Heart left ventricle (tissue), 16 donors: Measurements from ENCODE around the gene CDKN2B. TPM values are rescaled to one million over a fixed set of nuclear protein-coding genes. Genes with fewer than 3 reads are reported as not detected.

Experiments used
- ATAC-seq, 4 donors: fragments of 200-7000 bp; cut with Tn5 transposase; one replicate each; pipeline ENCODE4 v1.9.1; 2020 to 2022; ENCODE audit warnings: moderate library complexity in 4 of 4, mild to moderate bottlenecking in 3 of 4, moderate number of reproducible peaks in 1 of 4
- DNase-seq, 5 donors: peaks; one replicate each; pipeline ENCODE4 v3.0.0-alpha.2; 2020
- H3K27ac ChIP-seq, 12 donors: fragments of 200-600 bp; sonication (generic) in 4 of 12; one replicate each; pipeline versions ENCODE4 v1.5.0 to v1.8.0; 2016 to 2022; ENCODE audit warnings: mild to moderate bottlenecking in 2 of 12
- H3K27me3 ChIP-seq, 9 donors: fragments of 200-600 bp; sonication (generic) in 2 of 9; one replicate each; pipeline versions ENCODE4 v1.5.1 to v1.8.0; 2016 to 2022; ENCODE audit warnings: mild to moderate bottlenecking in 3 of 9
- H3K36me3 ChIP-seq, 9 donors: fragments of 200-600 bp; sonication (generic) in 2 of 9; one replicate each; pipeline versions ENCODE4 v1.5.0 to v1.8.0; 2018 to 2022; ENCODE audit warnings: mild to moderate bottlenecking in 2 of 9
- H3K4me1 ChIP-seq, 12 donors: fragments of 200-600 bp; sonication (generic) in 4 of 12; one replicate each; pipeline versions ENCODE4 v1.5.0 to v1.8.0; 2016 to 2022; ENCODE audit warnings: mild to moderate bottlenecking in 3 of 12
- H3K4me3 ChIP-seq, 12 donors: fragments of 200-600 bp; sonication (generic) in 4 of 12; one replicate each; pipeline versions ENCODE4 v1.5.0 to v1.8.0; 2017 to 2022; ENCODE audit warnings: mild to moderate bottlenecking in 9 of 12, moderate library complexity in 4 of 12
- H3K9me3 ChIP-seq, 12 donors: fragments of 200-600 bp; sonication (generic) in 4 of 12; one replicate each; pipeline versions ENCODE4 v1.5.0 to v1.8.0; 2016 to 2022; ENCODE audit warnings: mild to moderate bottlenecking in 1 of 12
- POLR2A ChIP-seq, 2 donors: fragments of 450-650 bp; IDR thresholded peaks; one replicate each; pipeline ENCODE4 v1.6.1; 2017; ENCODE audit warnings: antibody characterized with exemption in 2 of 2, mild to moderate bottlenecking in 2 of 2, moderate library complexity in 2 of 2
- WGBS, 4 donors: extraction: QIAGEN DNeasy Blood & Tissue Kit in 2 of 4; methylation state at CpG; one replicate each; pipeline versions ENCODE4 v1.1.5 to v1.1.7; 2013 to 2018; 5-methylcytosine and 5-hydroxymethylcytosine counted together
- intact Hi-C, 10 donors: fragments of 100-400 bp; cut with DNase I; formaldehyde crosslinking; loops; one replicate each; pipeline versions ENCODE4 v1.11.1 to v1.14.2; 2022
- polyA plus RNA-seq, 2 donors: library from polyadenylated mRNA; stranded (reverse); fragments of 200-250 nt; gene quantifications; one replicate each; pipeline ENCODE4 v1.2.3, GENCODE V29; 2013
- total RNA-seq, 9 donors: library from RNA; depleted of rRNA in 2 of 9; stranded (reverse); fragments of >200 nt in 2 of 9; fragmentation: NEBNext Ultra II Directional in 3 of 9; extraction: Animal tissue kit (Norgen Biotek cat#: 25700) in 3 of 9; gene quantifications; one replicate each; pipeline versions ENCODE4 v1.1.0 to v1.2.4, GENCODE V29; 2016 to 2023
- TF ChIP-seq, protein P1 (sequence below), 12 donors: fragments of 200-600 bp; sonication (generic) in 4 of 12; IDR thresholded peaks; one replicate each; pipeline versions ENCODE4 v1.5.0 to v1.8.0; 2018 to 2022; ENCODE audit warnings: antibody characterized with exemption in 12 of 12, mild to moderate bottlenecking in 5 of 12
- donor health status: ischemic (EF 13 %, LVEDD 7.1; RV severe dilation, severe dysfunction).
- donor health status: healthy with polysubstance abuse.
- donor health status: DM: no; HTN: yes; CAD: no.
- donor health status: DM: no; HTN: no; CAD: no.
- donor health status: ischemic (EF 25% LVEDD 6.9; RV normal size, moderate dysfunction).
- donor health status: ischemic (EF 25% LVEDD 5.7; RV mildly dilated, moderate dysfunction).
- donor health status: healthy.
- donor health status: DM: yes; HTN: yes; CAD: no.
- donor health status: ischemic (EF 35%, LVEDD 5.7; RV mildly dilated, moderate dysfunction).
- donor health status: nonischemic (EF 11% LVEDD 7.7; RV severe dilation, severe dysfunction).
- donor health status: DM: yes; HTN: yes; CAD: no.
- donor health status: PGD.
- donor health status: ischemic (EF 29% LVEDD 5.4; RV normal size, mild dysfunction).
- donor health status: nonischemic (EF 23%, LVEDD 6.1; RV moderate dilation, normal function).

The CDKN2B gene
- total and polyA plus RNA-seq, 11 donors, result 0.88 to 4.8 (median 1.6) TPM

DNA sequence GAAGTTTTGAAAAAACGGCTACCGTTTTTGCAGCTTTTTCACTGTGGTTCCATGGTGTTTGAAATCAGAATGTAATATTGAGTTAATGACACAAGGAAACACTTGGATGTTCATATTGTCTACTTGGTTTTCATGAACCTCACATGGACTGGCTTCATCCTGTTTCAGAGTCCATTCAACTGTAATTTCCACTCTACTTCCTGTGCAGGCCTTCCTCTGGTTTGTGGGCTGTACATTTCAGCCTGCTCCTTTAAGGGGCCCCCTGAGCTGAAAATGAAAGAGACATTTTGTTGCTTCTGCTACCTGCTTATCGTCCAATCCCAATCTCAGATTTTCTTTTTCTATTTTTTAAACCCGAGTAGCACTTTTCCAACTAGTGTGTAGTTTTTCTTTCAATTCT is 41.8 kb upstream of the CDKN2B start:
- no peak for TF ChIP-seq POLR2A (IDR thresholded peaks at IDR 0.05)
- TF ChIP-seq, protein P1, sequence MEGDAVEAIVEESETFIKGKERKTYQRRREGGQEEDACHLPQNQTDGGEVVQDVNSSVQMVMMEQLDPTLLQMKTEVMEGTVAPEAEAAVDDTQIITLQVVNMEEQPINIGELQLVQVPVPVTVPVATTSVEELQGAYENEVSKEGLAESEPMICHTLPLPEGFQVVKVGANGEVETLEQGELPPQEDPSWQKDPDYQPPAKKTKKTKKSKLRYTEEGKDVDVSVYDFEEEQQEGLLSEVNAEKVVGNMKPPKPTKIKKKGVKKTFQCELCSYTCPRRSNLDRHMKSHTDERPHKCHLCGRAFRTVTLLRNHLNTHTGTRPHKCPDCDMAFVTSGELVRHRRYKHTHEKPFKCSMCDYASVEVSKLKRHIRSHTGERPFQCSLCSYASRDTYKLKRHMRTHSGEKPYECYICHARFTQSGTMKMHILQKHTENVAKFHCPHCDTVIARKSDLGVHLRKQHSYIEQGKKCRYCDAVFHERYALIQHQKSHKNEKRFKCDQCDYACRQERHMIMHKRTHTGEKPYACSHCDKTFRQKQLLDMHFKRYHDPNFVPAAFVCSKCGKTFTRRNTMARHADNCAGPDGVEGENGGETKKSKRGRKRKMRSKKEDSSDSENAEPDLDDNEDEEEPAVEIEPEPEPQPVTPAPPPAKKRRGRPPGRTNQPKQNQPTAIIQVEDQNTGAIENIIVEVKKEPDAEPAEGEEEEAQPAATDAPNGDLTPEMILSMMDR (IDR thresholded peaks at IDR 0.05), result no peak
- H3K9me3 ChIP-seq, result no peaks in the 10 kb centered on the region
- H3K27ac ChIP-seq, result peak overlapping the region in 1 of 12 donors; percentile 2
- intact Hi-C loops, result loop anchor here in 1 of 10 donors (5.0 to 10.0 kb wide), 2 partner anchors 56 to 186 kb away; partner anchors contain the start of genes CDKN2A and CDKN2B-AS1
- H3K27me3 ChIP-seq, result peaks cover 0 to 4% (median 0%) of the 10 kb centered on the region in 9 donors
- peak in 1 of 4 donors; percentile 34 for ATAC-seq
- H3K4me3 ChIP-seq, result no peak overlapping the region
- H3K4me1 ChIP-seq, result peaks cover 0 to 25% (median 0%) of the 10 kb centered on the region in 12 donors
- H3K36me3 ChIP-seq, result no peaks in the 10 kb centered on the region
- 63 to 70% (median 68%) methylated on average over 4 of the region's 4 CpGs for whole genome bisulfite sequencing, 4 donors
- DNase-seq, result no peak

DNA sequence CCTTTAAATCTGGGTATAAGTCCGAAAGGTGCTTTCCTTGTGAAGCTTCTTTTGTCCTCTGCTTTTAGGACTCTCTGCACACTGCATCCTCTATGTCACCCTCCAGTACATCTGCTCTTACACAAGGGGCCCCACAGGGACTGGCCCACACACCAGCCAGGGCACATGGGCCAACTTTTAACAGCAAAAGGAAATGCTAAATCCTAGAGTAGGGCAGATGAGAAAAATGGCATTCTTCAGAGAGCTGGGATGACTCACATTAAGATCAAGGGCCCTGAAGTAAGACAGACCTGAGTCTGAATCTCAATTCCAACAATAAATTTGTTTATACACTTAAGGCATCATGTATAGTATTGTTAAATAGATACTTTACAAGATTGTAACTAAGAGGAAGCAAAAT is 40.3 kb upstream of the CDKN2B start:
- TF ChIP-seq, protein P1 (IDR thresholded peaks at IDR 0.05), result no peak
- no peak for TF ChIP-seq POLR2A (IDR thresholded peaks at IDR 0.05)
- no peaks in the 10 kb centered on the region for H3K9me3 ChIP-seq
- no peak overlapping the region for H3K4me3 ChIP-seq
- peaks cover 0 to 25% (median 0%) of the 10 kb centered on the region in 12 donors for H3K4me1 ChIP-seq
- intact Hi-C loops, result loop anchor here in 2 of 10 donors (10.0 kb wide), 2 partner anchors 185 to 235 kb away; no protein-coding TSS in a partner anchor
- ATAC-seq (no peak), DNase-seq (no peak)
- WGBS, 4 donors, result 92 to 100% (median 99%) methylated on average over 1 of the region's 1 CpG
- H3K27me3 ChIP-seq, result peaks cover 0 to 4% (median 0%) of the 10 kb centered on the region in 9 donors
- no peak overlapping the region for H3K27ac ChIP-seq
- H3K36me3 ChIP-seq, result no peaks in the 10 kb centered on the region

DNA sequence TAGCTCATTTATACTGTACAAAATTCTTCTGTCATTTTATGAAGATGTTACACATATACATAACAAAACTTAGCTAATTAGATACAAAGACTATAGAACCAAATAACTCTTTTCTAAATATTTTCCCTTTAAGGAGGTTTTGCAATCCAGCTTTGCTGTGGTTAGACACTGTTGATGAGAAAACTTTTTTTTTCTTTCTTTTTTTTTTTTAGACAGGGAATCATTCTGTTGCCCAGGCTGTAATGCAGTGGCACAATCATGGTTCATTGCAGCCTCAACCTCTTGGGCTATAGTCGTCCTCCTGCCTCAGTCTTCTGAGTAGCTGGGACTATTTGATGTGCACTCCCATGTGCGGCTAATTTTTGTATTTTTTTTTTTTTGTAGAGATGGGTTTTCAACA is 38.5 kb upstream of the CDKN2B start:
- H3K4me1 ChIP-seq, result peaks cover 0 to 17% (median 0%) of the 10 kb centered on the region in 12 donors
- WGBS, 4 donors, result 82 to 92% (median 87%) methylated on average over 2 of the region's 2 CpGs

DNA sequence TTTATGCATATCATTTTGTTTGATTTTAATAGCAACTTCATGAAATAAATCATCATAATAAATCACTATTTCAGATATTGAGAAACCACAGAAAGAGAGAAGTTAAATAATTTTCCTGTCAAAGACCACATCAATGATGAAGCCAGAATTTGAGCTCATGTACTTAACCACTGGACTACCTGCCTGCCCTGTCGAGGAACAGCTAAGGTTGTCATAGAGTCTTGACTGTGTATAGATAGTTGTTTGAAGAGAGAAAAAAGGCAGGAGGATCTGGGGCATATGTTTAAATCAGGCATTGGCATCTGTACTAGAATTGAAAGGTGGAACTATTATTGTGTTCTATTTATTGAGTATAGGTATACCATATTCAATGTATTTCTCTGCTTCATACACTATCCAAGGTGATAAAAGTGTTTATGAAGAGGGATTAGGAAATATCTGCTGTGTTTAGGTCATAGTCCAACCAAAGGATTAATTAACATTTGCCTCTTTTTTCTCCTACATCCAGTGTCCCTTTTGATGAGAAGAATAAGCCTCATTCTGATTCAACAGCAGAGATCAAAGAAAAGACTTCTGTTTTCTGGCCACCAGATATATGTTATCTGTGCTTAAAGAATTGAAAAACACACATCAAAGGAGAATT is 37.3 kb upstream of the CDKN2B start:
- DNase-seq, result no peak
- intact Hi-C loops, result loop anchor here in 2 of 10 donors (10.0 kb wide), 2 partner anchors 188 to 232 kb away; no protein-coding TSS in a partner anchor
- no peaks in the 10 kb centered on the region for H3K9me3 ChIP-seq

More for the DNA sequence above, 38.5 kb upstream of the CDKN2B start:
- DNase-seq (no peak), ATAC-seq (no peak)
- Histone ChIP-seq H3K27ac (no peak overlapping the region), H3K27me3 (peaks cover 0 to 4% (median 0%) of the 10 kb centered on the region in 9 donors), H3K36me3 (no peaks in the 10 kb centered on the region), H3K9me3 (no peaks in the 10 kb centered on the region), H3K4me3 (no peak overlapping the region)
- intact Hi-C loops, result loop anchor here in 2 of 10 donors (10.0 kb wide), 2 partner anchors 187 to 233 kb away; no protein-coding TSS in a partner anchor
- TF ChIP-seq POLR2A (IDR thresholded peaks at IDR 0.05), result no peak
- TF ChIP-seq, protein P1 (IDR thresholded peaks at IDR 0.05), result no peak

More for the DNA sequence above, 37.3 kb upstream of the CDKN2B start:
- Histone ChIP-seq H3K27ac (no peak overlapping the region), H3K27me3 (peaks cover 0 to 4% (median 0%) of the 10 kb centered on the region in 9 donors), H3K4me3 (no peak overlapping the region), H3K4me1 (peaks cover 0 to 7% (median 0%) of the 10 kb centered on the region in 12 donors), H3K36me3 (no peaks in the 10 kb centered on the region)
- TF ChIP-seq, protein P1 (IDR thresholded peaks at IDR 0.05), result no peak
- TF ChIP-seq POLR2A (IDR thresholded peaks at IDR 0.05), result no peak
- no peak for ATAC-seq
- WGBS, 4 donors, result 80 to 91% (median 88%) methylated on average over 1 of the region's 1 CpG
